WTC11 (cell line): ENCODE measurements around the gene RFC1. TPM values are rescaled to one million over a fixed set of nuclear protein-coding genes. Genes with fewer than 3 reads are reported as not detected.

Experiments used
- ATAC-seq: fragments of 200-7000 bp; cut with Tn5 transposase; 2 replicates; pipeline ENCODE4 v1.10.0; 2021; ENCODE audit warnings: mild to moderate bottlenecking, moderate library complexity
- CTCF ChIA-PET: fragments of 300-600 bp; sonication (Branson Sonifier 250); formaldehyde crosslinking; loops from one replicate; lab custom pipeline; 2021; ENCODE audit warnings: antibody characterized with exemption; lab: Charles Lee
- POLR2A ChIA-PET: fragments of 350-600 bp; sonication (Branson Sonifier 250); formaldehyde crosslinking; loops from one replicate; lab custom pipeline; 2021; ENCODE audit warnings: antibody characterized with exemption; lab: Charles Lee
- DNase-seq: peaks from one replicate; pipeline ENCODE4 v3.0.0; 2021; ENCODE audit warnings: low spot score
- H3K27ac Mint-ChIP-seq: 2 replicates; pipeline ENCODE4 v1.8.0; 2021; ENCODE audit warnings: mixed read lengths
- H3K27me3 Mint-ChIP-seq: 2 replicates; pipeline ENCODE4 v1.8.0; 2021; ENCODE audit warnings: low read depth, mild to moderate bottlenecking, moderate library complexity, mixed read lengths
- H3K36me3 Mint-ChIP-seq: 2 replicates; pipeline ENCODE4 v1.8.0; 2021; ENCODE audit warnings: mixed read lengths
- H3K4me1 Mint-ChIP-seq: 2 replicates; pipeline ENCODE4 v1.8.0; 2022; ENCODE audit warnings: mixed read lengths
- H3K4me3 Mint-ChIP-seq: 2 replicates; pipeline ENCODE4 v1.8.0; 2021; ENCODE audit warnings: mild to moderate bottlenecking, moderate library complexity, mixed read lengths
- H3K9me3 Mint-ChIP-seq: 2 replicates; pipeline ENCODE4 v1.8.0; 2021; ENCODE audit warnings: mixed read lengths
- ATF2 ChIP-seq: sonication (generic); formaldehyde crosslinking; IDR thresholded peaks from 2 replicates; pipeline ENCODE4 v1.8.1; 2022; ENCODE audit warnings: low read depth, missing genetic modification reagents, borderline replicate concordance
- FOXJ3 ChIP-seq: sonication (generic); formaldehyde crosslinking; IDR thresholded peaks from 2 replicates; pipeline ENCODE4 v1.9.0; 2021; ENCODE audit warnings: missing genetic modification reagents, mild to moderate bottlenecking, borderline replicate concordance
- JAZF1 ChIP-seq: fragments of 250-450 bp; sonication (Bioruptor Pico); IDR thresholded peaks from 2 replicates; pipeline ENCODE4 v1.9.0; 2021; ENCODE audit warnings: moderate library complexity, mild to moderate bottlenecking, inconsistent platforms
- MYBL2 ChIP-seq: sonication (generic); formaldehyde crosslinking; IDR thresholded peaks from 2 replicates; pipeline ENCODE4 v1.8.1; 2023; ENCODE audit warnings: mild to moderate bottlenecking, moderate library complexity, missing genetic modification reagents
- NFATC4 ChIP-seq: fragments of 250-450 bp; sonication (Bioruptor Pico); IDR thresholded peaks from 2 replicates; pipeline ENCODE4 v1.9.0; 2021; ENCODE audit warnings: mild to moderate bottlenecking
- NR1H2 ChIP-seq: sonication (generic); formaldehyde crosslinking; IDR thresholded peaks from 2 replicates; pipeline ENCODE4 v1.9.0; 2021; ENCODE audit warnings: mild to moderate bottlenecking, moderate library complexity, missing genetic modification reagents
- PREB ChIP-seq: sonication (generic); formaldehyde crosslinking; IDR thresholded peaks from 2 replicates; pipeline ENCODE4 v1.8.1; 2022; ENCODE audit warnings: mild to moderate bottlenecking, missing genetic modification reagents, moderate library complexity, borderline replicate concordance
- RELA ChIP-seq: sonication (generic); formaldehyde crosslinking; IDR thresholded peaks from 2 replicates; pipeline ENCODE4 v1.8.1; 2022; ENCODE audit warnings: missing genetic modification reagents, mild to moderate bottlenecking, borderline replicate concordance
- SMAD3 ChIP-seq: sonication (generic); formaldehyde crosslinking; IDR thresholded peaks from 2 replicates; pipeline ENCODE4 v1.8.0; 2022; ENCODE audit warnings: missing genetic modification reagents, mild to moderate bottlenecking, borderline replicate concordance
- STAT6 ChIP-seq: sonication (generic); formaldehyde crosslinking; conservative IDR thresholded peaks from 2 replicates; pipeline ENCODE4 v1.8.1; 2023; ENCODE audit warnings: mild to moderate bottlenecking, low read depth, missing genetic modification reagents, moderate library complexity
- TEAD4 ChIP-seq: sonication (generic); formaldehyde crosslinking; IDR thresholded peaks from 2 replicates; pipeline ENCODE4 v1.8.0; 2022; ENCODE audit warnings: mild to moderate bottlenecking, missing genetic modification reagents
- ZMAT4 ChIP-seq: fragments of 250-450 bp; sonication (Bioruptor Pico); IDR thresholded peaks from 2 replicates; pipeline ENCODE4 v1.9.0; 2021; ENCODE audit warnings: mild to moderate bottlenecking
- ZNF121 ChIP-seq: sonication (generic); formaldehyde crosslinking; IDR thresholded peaks from 2 replicates; pipeline ENCODE4 v1.8.0; 2023; ENCODE audit warnings: missing genetic modification reagents
- ZNF232 ChIP-seq: sonication (generic); formaldehyde crosslinking; IDR thresholded peaks from 2 replicates; pipeline ENCODE4 v1.8.0; 2022; ENCODE audit warnings: mild to moderate bottlenecking, missing genetic modification reagents
- ZNF416 ChIP-seq: fragments of 250-450 bp; sonication (Bioruptor Pico); IDR thresholded peaks from 2 replicates; pipeline ENCODE4 v1.9.0; 2021; ENCODE audit warnings: mild to moderate bottlenecking, inconsistent platforms
- total RNA-seq: library from RNA; stranded (reverse); gene quantifications from 3 replicates; pipeline ENCODE4 v1.2.3, GENCODE V29; 2021

Gene RFC1
- total RNA-seq, 1 experiment from 2014 or later: 59.4 TPM

- ChIA-PET POLR2A (interaction anchor here (2.1 kb wide), 1 partner anchor 94 kb away, joined by 6 read pairs; the partner anchor contains the start of genes LIAS and RPL9), CTCF (interaction anchor here (0.6 kb wide), 1 partner anchor 11 kb away, joined by 3 read pairs; no protein-coding TSS in a partner anchor)
- peaks cover 37% of the 10 kb centered on the region for H3K27me3 Mint-ChIP-seq
- no peak for ATAC-seq
- H3K4me3 Mint-ChIP-seq: peak overlapping the region; percentile 97
- peaks cover 3% of the 10 kb centered on the region for H3K36me3 Mint-ChIP-seq
- H3K9me3 Mint-ChIP-seq: peaks cover 9% of the 10 kb centered on the region
- peak overlapping the region; percentile 94 for H3K27ac Mint-ChIP-seq
- DNase-seq: no peak
- peaks cover 8% of the 10 kb centered on the region for H3K4me1 Mint-ChIP-seq
- TF ChIP-seq STAT6 (CRISPR knock-in tag) (no peak), PREB (CRISPR knock-in tag) (no peak), ZNF232 (CRISPR knock-in tag) (no peak), FOXJ3 (no peak)
Measured at GRCh38 chr4:39365360-39365759, 802 bp downstream of the RFC1 start.

GRCh38 chr4:39363773-39364393, 2.3 kb downstream of the RFC1 start:
- CTCF ChIA-PET: no interaction called here
- no peaks in the 10 kb centered on the region; the same call in 1 of the 2 replicates for H3K36me3 Mint-ChIP-seq
- no peaks in the 10 kb centered on the region; the same call in 1 of the 2 replicates for H3K9me3 Mint-ChIP-seq
- 0 out of 2 replicates have a peak overlapping the region, but pooled peaks have one; percentile 43 for H3K4me3 Mint-ChIP-seq
- peaks cover 27% of the 10 kb centered on the region for H3K27me3 Mint-ChIP-seq
- no peak overlapping the region for H3K27ac Mint-ChIP-seq
- POLR2A ChIA-PET: interaction anchor here (0.6 to 0.7 kb wide), 2 partner anchors 275 to 513 kb away, joined by 3 to 5 read pairs; partner anchors contain the start of gene SMIM14
- TF ChIP-seq SMAD3 (CRISPR knock-in tag) (no peak), ZNF121 (CRISPR knock-in tag) (0 out of 2 replicates have a peak, but pooled peaks have one; percentile 8)
- ATAC-seq (no peak), DNase-seq (no peak)
- H3K4me1 Mint-ChIP-seq: peaks cover 8% of the 10 kb centered on the region

- DNase-seq: no peak
- H3K9me3 Mint-ChIP-seq: no peaks in the 10 kb centered on the region
- H3K27me3 Mint-ChIP-seq: peaks cover 17% of the 10 kb centered on the region
- TF ChIP-seq RELA (no peak), MYBL2 (CRISPR knock-in tag) (no peak), NFATC4 (CRISPR knock-in tag) (no peak), JAZF1 (no peak), NR1H2 (CRISPR knock-in tag) (no peak), ZMAT4 (CRISPR knock-in tag) (no peak), ZNF416 (no peak), ATF2 (CRISPR knock-in tag) (no peak), TEAD4 (no peak)
- TF ChIP-seq, all 79 proteins: peak for 0
- no peak overlapping the region for H3K27ac Mint-ChIP-seq
- H3K36me3 Mint-ChIP-seq: no peaks in the 10 kb centered on the region; the same call in 1 of the 2 replicates
- CTCF ChIA-PET: no interaction called here
- no peak for ATAC-seq
- POLR2A ChIA-PET: no interaction called here
- H3K4me1 Mint-ChIP-seq: peaks cover 8% of the 10 kb centered on the region
- H3K4me3 Mint-ChIP-seq: no peak overlapping the region
Measured at GRCh38 chr4:39362827-39363226, 3.3 kb downstream of the RFC1 start.
